Lower leg skin (tissue), 4 donors: ENCODE measurements around the gene APRT. TPM values are rescaled to one million over a fixed set of nuclear protein-coding genes. Genes with fewer than 3 reads are reported as not detected.
A peak's percentile ranks its signal among the peaks of the same experiment; 100 is the strongest.

Experiments used
- DNase-seq, 2 donors: peaks; one replicate each; pipeline ENCODE4 v3.0.0-alpha.2; 2019; ENCODE audit warnings: low spot score in 2 of 2
- H3K4me3 ChIP-seq: fragments of 200-600 bp; sonication (generic); 2 replicates; pipeline ENCODE4 v1.5.1; 2017; ENCODE audit warnings: mild to moderate bottlenecking, low read depth; ENCODE audit not compliant: poor library complexity, severe bottlenecking
- CTCF ChIP-seq, 3 donors: fragments of 450-650 bp; IDR thresholded peaks; one replicate each; pipeline ENCODE4 v1.5.1; 2016; ENCODE audit warnings: antibody characterized with exemption in 3 of 3, mild to moderate bottlenecking in 3 of 3, moderate library complexity in 2 of 3
- POLR2A ChIP-seq, 2 donors: fragments of 450-650 bp; IDR thresholded peaks; one replicate each; pipeline ENCODE4 v1.6.1; 2016 to 2017; ENCODE audit warnings: antibody characterized with exemption in 2 of 2, mild to moderate bottlenecking in 1 of 2, moderate library complexity in 1 of 2
- WGBS, 2 donors: methylation state at CpG; one replicate each; pipeline ENCODE4 v1.1.5; 2018; 5-methylcytosine and 5-hydroxymethylcytosine counted together
- intact Hi-C: fragments of 100-400 bp; cut with DNase I; formaldehyde crosslinking; loops from one replicate; pipeline ENCODE4 v1.15.0; 2023; ENCODE audit warnings: low total_unique reads
- total RNA-seq, 4 donors: library from RNA; depleted of rRNA; stranded (reverse); fragments of >200 nt; gene quantifications; one replicate each; pipeline ENCODE4 v1.1.0, GENCODE V29; 2016

APRT gene
- total RNA-seq, 4 donors from 2014 or later, result 276 to 310 (median 291) TPM

- DNase-seq, result no peak
- 76 to 78% methylated on average over 11 of the region's 11 CpGs for WGBS, 2 donors
- intact Hi-C loops, result no loop called here
- no peak overlapping the region for H3K4me3 ChIP-seq
- no peak for TF ChIP-seq POLR2A (IDR thresholded peaks at IDR 0.05)
- TF ChIP-seq CTCF (IDR thresholded peaks at IDR 0.05), result no peak
Measured at GRCh38 chr16:88766975-88767374, 44.8 kb downstream of the APRT start.

GRCh38 chr16:88764913-88765349 is 46.8 kb downstream of the APRT start:
- WGBS, 2 donors, result 71% methylated on average over 7 of the region's 9 CpGs; no CpG with 5 or more reads in 1 of the 2 donors

DNA sequence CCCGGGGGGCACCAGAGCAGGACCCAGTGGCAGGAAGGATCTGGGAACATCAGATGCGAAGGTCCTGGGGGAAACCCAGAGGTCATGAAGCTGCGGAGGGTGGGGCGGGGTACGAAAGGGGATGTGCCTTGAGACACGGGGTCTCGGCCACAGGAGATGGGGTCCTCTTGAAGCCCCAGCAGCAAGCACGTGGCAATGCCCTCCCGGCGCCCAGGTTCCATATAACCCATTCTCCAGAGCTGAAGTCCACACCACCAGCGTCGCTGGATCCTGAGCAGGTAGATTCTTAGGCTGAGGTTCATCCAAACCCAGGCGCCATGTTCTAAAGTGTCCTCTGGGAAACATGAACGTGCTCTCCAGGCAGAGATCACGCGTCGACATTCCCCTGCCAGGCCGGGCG is 47.6 kb downstream of the APRT start:
- WGBS, 2 donors, result 90 to 93% methylated on average over 19 of the region's 19 CpGs
- intact Hi-C loops, result no loop called here
- no peak for TF ChIP-seq CTCF (IDR thresholded peaks at IDR 0.05)
- TF ChIP-seq POLR2A (IDR thresholded peaks at IDR 0.05), result no peak
- H3K4me3 ChIP-seq, result no peak overlapping the region
- no peak for DNase-seq

More at GRCh38 chr16:88764913-88765349, 46.8 kb downstream of the APRT start:
- TF ChIP-seq POLR2A (IDR thresholded peaks at IDR 0.05) (no peak), CTCF (IDR thresholded peaks at IDR 0.05) (no peak)
- intact Hi-C loops, result no loop called here
- H3K4me3 ChIP-seq, result no peak overlapping the region
- DNase-seq, result no peak

- no peak for DNase-seq
- intact Hi-C loops, result no loop called here
- H3K4me3 ChIP-seq, result no peak overlapping the region
- TF ChIP-seq CTCF (IDR thresholded peaks at IDR 0.05) (peak in 1 of 3 donors; percentile 67), POLR2A (IDR thresholded peaks at IDR 0.05) (no peak)
- 55 to 63% methylated on average over 14 of the region's 14 CpGs for WGBS, 2 donors
Measured at GRCh38 chr16:88763502-88764053, 48.1 kb downstream of the APRT start.

DNA sequence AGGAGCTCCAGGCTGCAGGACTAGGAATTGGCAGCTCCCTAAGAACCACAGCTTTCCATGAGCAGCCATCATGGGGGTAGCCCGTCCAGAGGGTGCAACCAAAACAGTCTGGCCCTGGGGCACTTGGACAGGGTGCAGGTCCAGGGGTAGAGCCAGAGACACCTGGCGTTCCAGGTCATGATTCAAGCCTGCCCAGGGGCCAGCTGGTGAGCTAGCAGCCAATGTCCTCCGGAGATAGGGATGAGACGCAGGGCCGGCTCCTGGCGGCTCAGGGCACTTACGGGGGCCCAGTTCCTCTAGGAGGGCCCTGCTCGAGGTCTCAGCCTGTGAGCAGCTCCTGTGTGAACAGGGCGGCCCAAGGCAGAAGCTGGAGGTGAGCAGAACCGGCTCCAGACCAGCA is 48.8 kb downstream of the APRT start:
- intact Hi-C loops, result no loop called here
- no peak overlapping the region for H3K4me3 ChIP-seq
- no peak for DNase-seq
- TF ChIP-seq POLR2A (IDR thresholded peaks at IDR 0.05), result no peak
- TF ChIP-seq CTCF (IDR thresholded peaks at IDR 0.05), result no peak
- 47 to 71% methylated on average over 8 to 10 of the region's 10 CpGs for WGBS, 2 donors
